Hepatocyte (in vitro differentiated cells): Measurements from ENCODE around the gene AOPEP. TPM values are rescaled to one million over a fixed set of nuclear protein-coding genes. Genes with fewer than 3 reads are reported as not detected.

Experiments
- microRNA counts: library from miRNA; unstranded; fragments of <30 nt; microRNA quantifications from one replicate; lab custom pipeline; 2017
- microRNA-seq: library from miRNA; unstranded; fragments of <30 nt; microRNA quantifications from one replicate; pipeline ENCODE4, GENCODE V29; 2017
- polyA plus RNA-seq: library from polyadenylated mRNA; unstranded; fragments of >200 nt; fragmentation: Nextera tagmentation; extraction: Ambion mirVana; gene quantifications from 2 replicates; pipeline ENCODE4 v1.2.1, GENCODE V29; 2016
- small RNA-seq: library from RNA; depleted of rRNA; stranded (forward); fragments of <200 nt; gene quantifications from one replicate; pipeline ENCODE3, GENCODE V24; 2014
- total RNA-seq: library from RNA; depleted of rRNA; stranded (reverse); fragments of >200 nt; gene quantifications from 2 replicates; pipeline ENCODE4 v1.2.3, GENCODE V29; 2014

Gene AOPEP
- total and polyA plus RNA-seq, 2 experiments from 2014 or later, result 82.8 to 101 TPM

MicroRNAs within 50 kb of the gene (microRNA counts, 767-probe panel; counts per million panel counts)
- microRNA hsa-miR-2278 (lab: Ali Mortazavi, UCI) (not detected), microRNA hsa-miR-23b-3p (lab: Ali Mortazavi, UCI) (10,515 counts per million, percentile 85 among the panel's probes with 10 or more counts), microRNA hsa-miR-27b-3p (lab: Ali Mortazavi, UCI) (10,059 counts per million, percentile 81 among the panel's probes with 10 or more counts)

Small RNA genes within 50 kb of the gene (microRNA-seq; reads per million reads assigned to microRNA genes)
- gene MIR2278, result 8.0 reads per million, percentile 20 among the genes with 10 or more reads in this experiment
- gene MIR23B, result 84,504 reads per million, percentile 100 among the genes with 10 or more reads in this experiment
- gene MIR24-1, result not detected
- 8,913 reads per million, percentile 93 among the genes with 10 or more reads in this experiment for gene MIR27B
- not detected for gene MIR3074
- gene MIR6081, result not detected

Small RNA genes within 50 kb of the gene (small RNA-seq; reads per million reads assigned to genes)
- gene MIR2278 (not detected), gene MIR23B (439 reads per million, percentile 99 among the genes with 10 or more reads in this experiment), gene MIR27B (16,010 reads per million, percentile 100 among the genes with 10 or more reads in this experiment), gene MIR3074 (not detected), gene MIR6081 (not detected)

Other genes starting within 250 kb of the AOPEP start
- 12.8 and 15.5 TPM in 2 replicates for gene PCAT7, start 171.6 kb upstream of the AOPEP start, total RNA-seq
- 9.6 and 11.3 TPM in 2 replicates for gene PCAT7, start 171.6 kb upstream of the AOPEP start, polyA plus RNA-seq
- 0.20 TPM in 1 of 2 replicates, not detected in the other for gene FBP2, start 132.9 kb upstream of the AOPEP start, total RNA-seq
- 0.30 and 0.74 TPM in 2 replicates for gene FBP2, start 132.9 kb upstream of the AOPEP start, polyA plus RNA-seq
- gene FBP1, start 87.2 kb upstream of the AOPEP start, total RNA-seq, result 24.0 and 31.2 TPM in 2 replicates
- 38.4 and 65.3 TPM in 2 replicates for gene FBP1, start 87.2 kb upstream of the AOPEP start, polyA plus RNA-seq